Measurements from ENCODE around the gene UBTD2.

Gene UBTD2

DNA sequence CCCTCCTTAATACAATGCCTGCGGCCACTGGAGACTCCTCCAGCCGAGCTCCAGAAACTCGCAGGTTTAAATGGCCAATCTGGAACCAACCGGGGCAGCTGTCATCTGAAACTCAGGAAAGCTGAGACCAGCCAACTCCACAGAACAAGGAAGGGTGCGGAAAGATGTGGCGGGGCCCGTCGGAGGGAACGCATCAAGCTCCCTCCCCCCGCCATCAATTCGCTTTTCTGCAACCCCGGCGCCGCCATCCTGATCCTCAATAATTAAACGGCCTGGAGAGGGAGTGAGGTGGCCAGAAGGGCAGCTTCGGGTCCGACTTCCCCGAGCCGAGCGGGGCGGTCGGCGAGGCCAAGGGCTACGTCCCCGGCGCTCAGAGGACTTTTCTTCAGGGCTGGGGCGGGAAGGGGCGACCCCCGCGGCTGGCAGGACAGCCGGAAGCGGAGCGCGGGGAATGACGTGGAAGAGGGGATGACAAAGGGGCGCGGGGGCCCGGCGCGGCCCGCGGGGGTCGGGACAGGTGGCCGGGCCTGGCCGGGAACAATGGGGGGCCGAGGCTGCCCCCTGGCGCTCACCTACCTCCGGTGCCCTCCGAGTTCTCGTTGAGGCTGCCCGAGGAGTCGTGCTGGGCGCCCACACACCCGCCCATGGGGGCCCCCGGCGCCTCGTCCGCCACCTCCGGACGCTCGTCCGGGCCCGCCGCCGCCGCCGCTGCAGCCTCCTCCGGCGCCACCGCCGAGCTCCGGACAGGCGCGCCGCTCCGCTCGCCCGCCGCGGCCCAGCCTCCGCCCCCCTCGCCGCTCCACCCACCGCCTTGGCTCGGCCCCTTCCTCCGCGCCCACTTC, at the start of gene UBTD2 (continued):
- TF ChIP-seq ZBTB10 (tag by site-specific recombination; IDR thresholded peaks at IDR 0.05), result peak; percentile 86
- TF ChIP-seq, protein P1, sequence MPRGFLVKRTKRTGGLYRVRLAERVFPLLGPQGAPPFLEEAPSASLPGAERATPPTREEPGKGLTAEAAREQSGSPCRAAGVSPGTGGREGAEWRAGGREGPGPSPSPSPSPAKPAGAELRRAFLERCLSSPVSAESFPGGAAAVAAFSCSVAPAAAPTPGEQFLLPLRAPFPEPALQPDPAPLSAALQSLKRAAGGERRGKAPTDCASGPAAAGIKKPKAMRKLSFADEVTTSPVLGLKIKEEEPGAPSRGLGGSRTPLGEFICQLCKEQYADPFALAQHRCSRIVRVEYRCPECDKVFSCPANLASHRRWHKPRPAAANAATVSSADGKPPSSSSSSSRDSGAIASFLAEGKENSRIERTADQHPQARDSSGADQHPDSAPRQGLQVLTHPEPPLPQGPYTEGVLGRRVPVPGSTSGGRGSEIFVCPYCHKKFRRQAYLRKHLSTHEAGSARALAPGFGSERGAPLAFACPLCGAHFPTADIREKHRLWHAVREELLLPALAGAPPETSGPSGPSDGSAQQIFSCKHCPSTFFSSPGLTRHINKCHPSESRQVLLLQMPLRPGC (tag by site-specific recombination; IDR thresholded peaks at IDR 0.05), result 0 out of 2 replicates have a peak, but pooled peaks have one; percentile 13
- no peak for TF ChIP-seq ZSCAN23 (tag by site-specific recombination; IDR thresholded peaks at IDR 0.05)
- TF ChIP-seq ZNF112 (tag by site-specific recombination; IDR thresholded peaks at IDR 0.05), result no peak
- TF ChIP-seq ZNF211 (tag by site-specific recombination; IDR thresholded peaks at IDR 0.05; ENCODE audit: low read depth), result no peak
- no peak for TF ChIP-seq ZNF140 (tag by site-specific recombination; IDR thresholded peaks at IDR 0.05)
- TF ChIP-seq ATF2 (tag by site-specific recombination; IDR thresholded peaks at IDR 0.05; ENCODE audit: low read depth), result no peak
- TF ChIP-seq ZNF629 (tag by site-specific recombination; IDR thresholded peaks at IDR 0.05), result peak; percentile 79
- TF ChIP-seq PRDM1 (tag by site-specific recombination; IDR thresholded peaks at IDR 0.05), result no peak
- TF ChIP-seq OVOL3 (tag by site-specific recombination; IDR thresholded peaks at IDR 0.05), result no peak
- TF ChIP-seq GLIS2 (tag by site-specific recombination; IDR thresholded peaks at IDR 0.05), result peak; percentile 95
- no peak for TF ChIP-seq ZNF777 (tag by site-specific recombination; IDR thresholded peaks at IDR 0.05; ENCODE audit: borderline replicate concordance)
- TF ChIP-seq, protein P2, sequence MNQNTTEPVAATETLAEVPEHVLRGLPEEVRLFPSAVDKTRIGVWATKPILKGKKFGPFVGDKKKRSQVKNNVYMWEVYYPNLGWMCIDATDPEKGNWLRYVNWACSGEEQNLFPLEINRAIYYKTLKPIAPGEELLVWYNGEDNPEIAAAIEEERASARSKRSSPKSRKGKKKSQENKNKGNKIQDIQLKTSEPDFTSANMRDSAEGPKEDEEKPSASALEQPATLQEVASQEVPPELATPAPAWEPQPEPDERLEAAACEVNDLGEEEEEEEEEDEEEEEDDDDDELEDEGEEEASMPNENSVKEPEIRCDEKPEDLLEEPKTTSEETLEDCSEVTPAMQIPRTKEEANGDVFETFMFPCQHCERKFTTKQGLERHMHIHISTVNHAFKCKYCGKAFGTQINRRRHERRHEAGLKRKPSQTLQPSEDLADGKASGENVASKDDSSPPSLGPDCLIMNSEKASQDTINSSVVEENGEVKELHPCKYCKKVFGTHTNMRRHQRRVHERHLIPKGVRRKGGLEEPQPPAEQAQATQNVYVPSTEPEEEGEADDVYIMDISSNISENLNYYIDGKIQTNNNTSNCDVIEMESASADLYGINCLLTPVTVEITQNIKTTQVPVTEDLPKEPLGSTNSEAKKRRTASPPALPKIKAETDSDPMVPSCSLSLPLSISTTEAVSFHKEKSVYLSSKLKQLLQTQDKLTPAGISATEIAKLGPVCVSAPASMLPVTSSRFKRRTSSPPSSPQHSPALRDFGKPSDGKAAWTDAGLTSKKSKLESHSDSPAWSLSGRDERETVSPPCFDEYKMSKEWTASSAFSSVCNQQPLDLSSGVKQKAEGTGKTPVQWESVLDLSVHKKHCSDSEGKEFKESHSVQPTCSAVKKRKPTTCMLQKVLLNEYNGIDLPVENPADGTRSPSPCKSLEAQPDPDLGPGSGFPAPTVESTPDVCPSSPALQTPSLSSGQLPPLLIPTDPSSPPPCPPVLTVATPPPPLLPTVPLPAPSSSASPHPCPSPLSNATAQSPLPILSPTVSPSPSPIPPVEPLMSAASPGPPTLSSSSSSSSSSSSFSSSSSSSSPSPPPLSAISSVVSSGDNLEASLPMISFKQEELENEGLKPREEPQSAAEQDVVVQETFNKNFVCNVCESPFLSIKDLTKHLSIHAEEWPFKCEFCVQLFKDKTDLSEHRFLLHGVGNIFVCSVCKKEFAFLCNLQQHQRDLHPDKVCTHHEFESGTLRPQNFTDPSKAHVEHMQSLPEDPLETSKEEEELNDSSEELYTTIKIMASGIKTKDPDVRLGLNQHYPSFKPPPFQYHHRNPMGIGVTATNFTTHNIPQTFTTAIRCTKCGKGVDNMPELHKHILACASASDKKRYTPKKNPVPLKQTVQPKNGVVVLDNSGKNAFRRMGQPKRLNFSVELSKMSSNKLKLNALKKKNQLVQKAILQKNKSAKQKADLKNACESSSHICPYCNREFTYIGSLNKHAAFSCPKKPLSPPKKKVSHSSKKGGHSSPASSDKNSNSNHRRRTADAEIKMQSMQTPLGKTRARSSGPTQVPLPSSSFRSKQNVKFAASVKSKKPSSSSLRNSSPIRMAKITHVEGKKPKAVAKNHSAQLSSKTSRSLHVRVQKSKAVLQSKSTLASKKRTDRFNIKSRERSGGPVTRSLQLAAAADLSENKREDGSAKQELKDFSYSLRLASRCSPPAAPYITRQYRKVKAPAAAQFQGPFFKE (tag by site-specific recombination; IDR thresholded peaks at IDR 0.05; ENCODE audit: borderline replicate concordance), result no peak
- TF ChIP-seq, protein P3, sequence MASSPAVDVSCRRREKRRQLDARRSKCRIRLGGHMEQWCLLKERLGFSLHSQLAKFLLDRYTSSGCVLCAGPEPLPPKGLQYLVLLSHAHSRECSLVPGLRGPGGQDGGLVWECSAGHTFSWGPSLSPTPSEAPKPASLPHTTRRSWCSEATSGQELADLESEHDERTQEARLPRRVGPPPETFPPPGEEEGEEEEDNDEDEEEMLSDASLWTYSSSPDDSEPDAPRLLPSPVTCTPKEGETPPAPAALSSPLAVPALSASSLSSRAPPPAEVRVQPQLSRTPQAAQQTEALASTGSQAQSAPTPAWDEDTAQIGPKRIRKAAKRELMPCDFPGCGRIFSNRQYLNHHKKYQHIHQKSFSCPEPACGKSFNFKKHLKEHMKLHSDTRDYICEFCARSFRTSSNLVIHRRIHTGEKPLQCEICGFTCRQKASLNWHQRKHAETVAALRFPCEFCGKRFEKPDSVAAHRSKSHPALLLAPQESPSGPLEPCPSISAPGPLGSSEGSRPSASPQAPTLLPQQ (tag by site-specific recombination; IDR thresholded peaks at IDR 0.05), result peak; percentile 83
- no peak for TF ChIP-seq ZNF473 (tag by site-specific recombination; IDR thresholded peaks at IDR 0.05)
- TF ChIP-seq, protein P4, sequence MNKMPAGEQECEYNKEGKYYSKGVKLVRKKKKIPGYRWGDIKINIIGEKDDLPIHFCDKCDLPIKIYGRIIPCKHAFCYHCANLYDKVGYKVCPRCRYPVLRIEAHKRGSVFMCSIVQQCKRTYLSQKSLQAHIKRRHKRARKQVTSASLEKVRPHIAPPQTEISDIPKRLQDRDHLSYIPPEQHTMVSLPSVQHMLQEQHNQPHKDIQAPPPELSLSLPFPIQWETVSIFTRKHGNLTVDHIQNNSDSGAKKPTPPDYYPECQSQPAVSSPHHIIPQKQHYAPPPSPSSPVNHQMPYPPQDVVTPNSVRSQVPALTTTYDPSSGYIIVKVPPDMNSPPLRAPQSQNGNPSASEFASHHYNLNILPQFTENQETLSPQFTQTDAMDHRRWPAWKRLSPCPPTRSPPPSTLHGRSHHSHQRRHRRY (tag by site-specific recombination; IDR thresholded peaks at IDR 0.05), result no peak
- TF ChIP-seq ZNF654 (tag by site-specific recombination; IDR thresholded peaks at IDR 0.05; ENCODE audit: low read depth), result no peak
- no peak for TF ChIP-seq ZNF266 (tag by site-specific recombination; IDR thresholded peaks at IDR 0.05; ENCODE audit: low read depth)
- TF ChIP-seq, protein P5, sequence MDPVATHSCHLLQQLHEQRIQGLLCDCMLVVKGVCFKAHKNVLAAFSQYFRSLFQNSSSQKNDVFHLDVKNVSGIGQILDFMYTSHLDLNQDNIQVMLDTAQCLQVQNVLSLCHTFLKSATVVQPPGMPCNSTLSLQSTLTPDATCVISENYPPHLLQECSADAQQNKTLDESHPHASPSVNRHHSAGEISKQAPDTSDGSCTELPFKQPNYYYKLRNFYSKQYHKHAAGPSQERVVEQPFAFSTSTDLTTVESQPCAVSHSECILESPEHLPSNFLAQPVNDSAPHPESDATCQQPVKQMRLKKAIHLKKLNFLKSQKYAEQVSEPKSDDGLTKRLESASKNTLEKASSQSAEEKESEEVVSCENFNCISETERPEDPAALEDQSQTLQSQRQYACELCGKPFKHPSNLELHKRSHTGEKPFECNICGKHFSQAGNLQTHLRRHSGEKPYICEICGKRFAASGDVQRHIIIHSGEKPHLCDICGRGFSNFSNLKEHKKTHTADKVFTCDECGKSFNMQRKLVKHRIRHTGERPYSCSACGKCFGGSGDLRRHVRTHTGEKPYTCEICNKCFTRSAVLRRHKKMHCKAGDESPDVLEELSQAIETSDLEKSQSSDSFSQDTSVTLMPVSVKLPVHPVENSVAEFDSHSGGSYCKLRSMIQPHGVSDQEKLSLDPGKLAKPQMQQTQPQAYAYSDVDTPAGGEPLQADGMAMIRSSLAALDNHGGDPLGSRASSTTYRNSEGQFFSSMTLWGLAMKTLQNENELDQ (tag by site-specific recombination; IDR thresholded peaks at IDR 0.05; ENCODE audit: low read depth), result no peak
